Measurements from ENCODE around the gene OR52B6. TPM values are rescaled to one million over a fixed set of nuclear protein-coding genes. Genes with fewer than 3 reads are reported as not detected.

The OR52B6 gene, protein sequence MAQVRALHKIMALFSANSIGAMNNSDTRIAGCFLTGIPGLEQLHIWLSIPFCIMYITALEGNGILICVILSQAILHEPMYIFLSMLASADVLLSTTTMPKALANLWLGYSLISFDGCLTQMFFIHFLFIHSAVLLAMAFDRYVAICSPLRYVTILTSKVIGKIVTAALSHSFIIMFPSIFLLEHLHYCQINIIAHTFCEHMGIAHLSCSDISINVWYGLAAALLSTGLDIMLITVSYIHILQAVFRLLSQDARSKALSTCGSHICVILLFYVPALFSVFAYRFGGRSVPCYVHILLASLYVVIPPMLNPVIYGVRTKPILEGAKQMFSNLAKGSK
- total RNA-seq (not detected), polyA plus RNA-seq (not detected)
- long read RNA-seq, donor 1: 0 reads
- long read RNA-seq, donor 2: 0 reads

DNA sequence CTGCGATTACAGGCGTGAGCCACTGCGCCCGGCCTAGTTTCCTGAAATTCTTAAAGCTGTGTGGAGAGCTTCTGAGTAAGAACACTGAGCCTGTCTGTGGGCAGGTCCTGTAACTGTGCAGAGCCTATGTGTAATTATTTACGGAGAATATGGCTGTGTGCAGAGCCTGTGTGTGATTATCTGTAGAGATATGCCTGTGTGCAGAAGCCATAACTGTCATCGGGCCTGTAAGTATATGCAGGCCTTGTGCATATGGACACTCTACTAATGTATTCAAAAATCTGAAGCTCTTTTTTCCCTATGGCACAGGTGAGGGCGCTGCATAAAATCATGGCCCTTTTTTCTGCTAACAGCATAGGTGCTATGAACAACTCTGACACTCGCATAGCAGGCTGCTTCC lies at the start of gene OR52B6:
Gene OR52B6 (plus strand): TSS at position 301 of the 400 bp plus-strand sequence. CDS start 0 bp downstream, at position 301.
- Histone ChIP-seq H3K27ac (no peak within 1 kb of the TSS), H3K27me3 (replicated peaks in 1 of 7) (no peaks in the 10 kb centered on the region), H3K36me3 (no peaks in the 10 kb centered on the region), H3K9me3 (peaks cover 0 to 4% (median 0%) of the 10 kb centered on the region in 8 donors), H3K4me1 (no peaks in the 10 kb centered on the region), H3K4me3 (no peak within 1 kb of the TSS)
- intact Hi-C loops (cut with DNase I; ENCODE audit: low total_unique reads): no loop called here
- WGBS, 5 donors: 92 to 97% (median 94%) methylated on average over 8 of the region's 8 CpGs
- DNase-seq: no peak
- TF ChIP-seq POLR2A (IDR thresholded peaks at IDR 0.05) (no peak), POLR2AphosphoS5 (IDR thresholded peaks at IDR 0.05) (no peak)
- TF ChIP-seq, protein P1, sequence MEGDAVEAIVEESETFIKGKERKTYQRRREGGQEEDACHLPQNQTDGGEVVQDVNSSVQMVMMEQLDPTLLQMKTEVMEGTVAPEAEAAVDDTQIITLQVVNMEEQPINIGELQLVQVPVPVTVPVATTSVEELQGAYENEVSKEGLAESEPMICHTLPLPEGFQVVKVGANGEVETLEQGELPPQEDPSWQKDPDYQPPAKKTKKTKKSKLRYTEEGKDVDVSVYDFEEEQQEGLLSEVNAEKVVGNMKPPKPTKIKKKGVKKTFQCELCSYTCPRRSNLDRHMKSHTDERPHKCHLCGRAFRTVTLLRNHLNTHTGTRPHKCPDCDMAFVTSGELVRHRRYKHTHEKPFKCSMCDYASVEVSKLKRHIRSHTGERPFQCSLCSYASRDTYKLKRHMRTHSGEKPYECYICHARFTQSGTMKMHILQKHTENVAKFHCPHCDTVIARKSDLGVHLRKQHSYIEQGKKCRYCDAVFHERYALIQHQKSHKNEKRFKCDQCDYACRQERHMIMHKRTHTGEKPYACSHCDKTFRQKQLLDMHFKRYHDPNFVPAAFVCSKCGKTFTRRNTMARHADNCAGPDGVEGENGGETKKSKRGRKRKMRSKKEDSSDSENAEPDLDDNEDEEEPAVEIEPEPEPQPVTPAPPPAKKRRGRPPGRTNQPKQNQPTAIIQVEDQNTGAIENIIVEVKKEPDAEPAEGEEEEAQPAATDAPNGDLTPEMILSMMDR (IDR thresholded peaks at IDR 0.05 in 8 of 11, conservative IDR thresholded peaks at IDR 0.05 in 3 of 11): no peak

DNA sequence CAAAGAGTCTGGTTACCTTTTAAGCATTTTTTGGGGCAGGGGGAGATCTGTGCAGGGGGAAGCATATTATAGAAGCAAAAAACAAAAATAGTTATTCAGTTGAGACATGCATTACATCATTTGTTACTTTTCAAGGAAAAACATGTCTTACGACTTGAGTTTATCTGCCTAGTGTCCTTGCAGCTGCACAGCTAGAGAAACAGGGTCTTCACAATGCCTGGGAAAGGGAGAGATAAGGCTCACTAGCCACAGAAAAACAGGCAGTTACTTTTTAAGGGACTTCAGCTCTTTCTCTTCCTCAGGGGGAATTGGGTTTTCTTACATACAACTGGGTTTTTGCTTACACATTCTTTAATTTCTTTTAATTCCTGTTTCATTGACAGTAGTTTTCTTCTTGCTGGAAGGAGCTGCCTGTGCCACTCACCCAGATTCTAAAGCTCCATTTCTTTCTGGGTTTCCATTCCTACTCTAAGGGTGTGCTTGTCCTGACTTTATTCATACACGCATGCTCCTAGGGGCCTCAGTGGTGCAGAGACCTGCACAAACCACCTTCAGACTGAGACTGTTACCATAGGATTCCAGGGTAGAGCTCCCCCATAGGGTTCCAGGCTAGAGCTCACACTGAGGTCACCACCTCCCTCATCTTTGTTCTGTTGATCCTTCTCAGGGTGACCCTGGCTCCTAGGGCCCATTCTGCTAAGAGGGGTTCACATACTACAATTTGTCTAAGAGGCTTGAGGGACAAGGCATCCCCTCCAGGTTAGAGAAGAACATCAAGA lies 49.4 kb upstream of the OR52B6 start:
- intact Hi-C loops (cut with DNase I; ENCODE audit: low total_unique reads): no loop called here
- no peak for DNase-seq
- peaks cover 0 to under 1% (median 0%) of the 10 kb centered on the region in 8 donors for H3K9me3 ChIP-seq
- no peak overlapping the region for H3K27ac ChIP-seq
- H3K4me3 ChIP-seq: no peak overlapping the region
- 74 to 97% (median 86%) methylated on average over 2 of the region's 2 CpGs for WGBS, 5 donors
- TF ChIP-seq, protein P1 (IDR thresholded peaks at IDR 0.05 in 8 of 11, conservative IDR thresholded peaks at IDR 0.05 in 3 of 11): no peak
- no peak for TF ChIP-seq POLR2A (IDR thresholded peaks at IDR 0.05)
- no peak for TF ChIP-seq POLR2AphosphoS5 (IDR thresholded peaks at IDR 0.05)
- no peaks in the 10 kb centered on the region for H3K27me3 ChIP-seq (replicated peaks in 1 of 7)
- no peaks in the 10 kb centered on the region for H3K4me1 ChIP-seq
- no peaks in the 10 kb centered on the region for H3K36me3 ChIP-seq

DNA sequence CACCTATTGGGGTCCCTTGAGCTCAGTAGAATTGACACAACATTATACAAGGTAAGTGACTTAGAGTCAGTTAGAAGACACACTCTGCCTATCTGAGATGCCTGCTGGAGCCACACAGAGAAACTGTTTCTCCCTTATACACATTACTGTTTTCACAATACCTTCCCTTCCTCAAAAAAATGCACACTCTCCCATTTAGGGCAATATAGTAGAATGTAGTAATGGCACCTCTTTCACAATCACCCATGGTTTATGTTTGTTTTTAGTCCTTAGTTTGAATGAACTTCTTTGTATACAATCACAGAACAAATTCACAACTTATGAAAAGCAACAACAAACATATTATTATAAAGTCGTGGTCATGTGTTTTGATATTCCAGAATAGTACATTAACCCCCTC lies 46.6 kb upstream of the OR52B6 start:
- DNase-seq: no peak
- Histone ChIP-seq H3K9me3 (peaks cover 0 to 8% (median 0%) of the 10 kb centered on the region in 8 donors), H3K27ac (no peak overlapping the region), H3K36me3 (no peaks in the 10 kb centered on the region), H3K4me3 (no peak overlapping the region), H3K4me1 (no peaks in the 10 kb centered on the region), H3K27me3 (replicated peaks in 1 of 7) (no peaks in the 10 kb centered on the region)
- 72 to 90% (median 76%) methylated on average over 1 of the region's 1 CpG for WGBS, 5 donors
- TF ChIP-seq POLR2AphosphoS5 (IDR thresholded peaks at IDR 0.05) (no peak), POLR2A (IDR thresholded peaks at IDR 0.05) (no peak)
- TF ChIP-seq, protein P1 (IDR thresholded peaks at IDR 0.05 in 8 of 11, conservative IDR thresholded peaks at IDR 0.05 in 3 of 11): no peak
- intact Hi-C loops (cut with DNase I; ENCODE audit: low total_unique reads): no loop called here

DNA sequence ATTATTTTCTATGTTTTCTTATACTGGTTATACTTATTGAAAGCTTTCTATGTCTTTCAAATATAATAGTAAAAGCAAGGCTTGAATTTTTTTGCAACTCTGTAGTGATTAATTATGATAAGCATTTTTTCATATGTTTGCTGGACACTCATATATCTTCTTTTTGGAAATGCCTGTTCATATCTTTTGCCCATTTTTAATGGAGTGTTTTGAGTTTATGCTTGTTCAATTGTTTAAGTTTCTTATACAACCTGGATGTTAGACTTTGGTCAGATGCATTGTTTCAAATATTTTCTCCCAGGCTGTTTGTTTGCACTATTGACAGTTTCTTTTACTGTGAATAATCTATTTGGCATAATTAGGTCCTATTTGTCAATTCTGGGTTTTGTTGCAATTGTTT lies 44.2 kb upstream of the OR52B6 start:
- TF ChIP-seq, protein P1 (IDR thresholded peaks at IDR 0.05 in 8 of 11, conservative IDR thresholded peaks at IDR 0.05 in 3 of 11): no peak
- TF ChIP-seq POLR2A (IDR thresholded peaks at IDR 0.05) (no peak), POLR2AphosphoS5 (IDR thresholded peaks at IDR 0.05) (no peak)
- Histone ChIP-seq H3K36me3 (no peaks in the 10 kb centered on the region), H3K27ac (no peak overlapping the region), H3K9me3 (peaks cover 0 to 8% (median 0%) of the 10 kb centered on the region in 8 donors), H3K27me3 (replicated peaks in 1 of 7) (no peaks in the 10 kb centered on the region), H3K4me1 (no peaks in the 10 kb centered on the region), H3K4me3 (no peak overlapping the region)
- intact Hi-C loops (cut with DNase I; ENCODE audit: low total_unique reads): no loop called here
- no peak for DNase-seq
